ENCODE measurements around the gene ZBTB43. TPM values are rescaled to one million over a fixed set of nuclear protein-coding genes. Genes with fewer than 3 reads are reported as not detected.

The ZBTB43 gene
- total RNA-seq, 1 experiment from 2014 or later, result 32.4 TPM

DNA sequence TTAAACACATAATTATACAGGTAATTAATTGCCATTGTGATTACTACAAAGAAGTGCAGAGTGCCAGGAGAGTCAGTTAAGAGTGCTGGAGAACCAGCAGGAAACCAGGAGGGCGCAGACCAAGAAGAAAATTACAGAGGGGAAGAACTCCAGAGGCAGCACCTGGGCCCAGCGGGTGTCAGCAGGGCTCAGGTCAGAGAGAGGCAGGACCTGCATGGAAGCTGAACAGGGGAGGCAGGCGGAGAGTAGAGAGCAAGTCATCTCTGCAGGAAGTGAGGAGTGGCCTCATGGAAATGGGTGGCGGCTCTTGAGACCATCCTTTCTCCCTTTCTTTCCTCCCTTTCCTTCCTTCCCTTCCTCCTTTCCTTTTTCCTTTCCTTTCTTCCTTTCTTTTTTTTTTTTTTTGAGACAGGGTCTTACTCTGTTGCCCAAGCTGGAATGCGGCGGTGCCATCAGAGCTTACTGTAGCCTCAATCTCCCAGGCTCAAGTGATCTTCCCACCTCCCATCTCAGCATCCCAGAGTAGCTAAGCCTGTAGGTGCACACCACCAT lies 51.6 kb downstream of the ZBTB43 start:
- CTCF ChIA-PET, result interaction anchor here (0.6 to 0.9 kb wide), 2 partner anchors 29 to 300 kb away, joined by 3 read pairs; no protein-coding TSS in a partner anchor
- intact Hi-C loops (cut with micrococcal nuclease), result no loop called here
- no peak for DNase-seq (ENCODE audit: unreplicated experiment)
- no peak overlapping the region for H3K4me3 Mint-ChIP-seq (ENCODE audit: unreplicated experiment)
- POLR2A ChIA-PET, result interaction anchor here (0.7 kb wide), 1 partner anchor 421 kb away, joined by 5 read pairs; no protein-coding TSS in a partner anchor
- TF ChIP-seq, protein P1, sequence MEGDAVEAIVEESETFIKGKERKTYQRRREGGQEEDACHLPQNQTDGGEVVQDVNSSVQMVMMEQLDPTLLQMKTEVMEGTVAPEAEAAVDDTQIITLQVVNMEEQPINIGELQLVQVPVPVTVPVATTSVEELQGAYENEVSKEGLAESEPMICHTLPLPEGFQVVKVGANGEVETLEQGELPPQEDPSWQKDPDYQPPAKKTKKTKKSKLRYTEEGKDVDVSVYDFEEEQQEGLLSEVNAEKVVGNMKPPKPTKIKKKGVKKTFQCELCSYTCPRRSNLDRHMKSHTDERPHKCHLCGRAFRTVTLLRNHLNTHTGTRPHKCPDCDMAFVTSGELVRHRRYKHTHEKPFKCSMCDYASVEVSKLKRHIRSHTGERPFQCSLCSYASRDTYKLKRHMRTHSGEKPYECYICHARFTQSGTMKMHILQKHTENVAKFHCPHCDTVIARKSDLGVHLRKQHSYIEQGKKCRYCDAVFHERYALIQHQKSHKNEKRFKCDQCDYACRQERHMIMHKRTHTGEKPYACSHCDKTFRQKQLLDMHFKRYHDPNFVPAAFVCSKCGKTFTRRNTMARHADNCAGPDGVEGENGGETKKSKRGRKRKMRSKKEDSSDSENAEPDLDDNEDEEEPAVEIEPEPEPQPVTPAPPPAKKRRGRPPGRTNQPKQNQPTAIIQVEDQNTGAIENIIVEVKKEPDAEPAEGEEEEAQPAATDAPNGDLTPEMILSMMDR (IDR thresholded peaks at IDR 0.05; ENCODE audit: unreplicated experiment), result no peak
- no peaks in the 10 kb centered on the region for H3K9me3 Mint-ChIP-seq (ENCODE audit: unreplicated experiment)
- H3K4me1 Mint-ChIP-seq (ENCODE audit: insufficient read depth, unreplicated experiment), result peaks cover 11% of the 10 kb centered on the region
- BruUV-seq (replicated peaks), result no TSS peak
- peaks cover 13% of the 10 kb centered on the region for H3K36me3 Mint-ChIP-seq (ENCODE audit: insufficient read depth, unreplicated experiment)
- no peak overlapping the region for H3K27ac Mint-ChIP-seq (ENCODE audit: low read depth, unreplicated experiment)
- peaks cover 5% of the 10 kb centered on the region for H3K27me3 Mint-ChIP-seq (ENCODE audit: insufficient read depth, unreplicated experiment)

DNA sequence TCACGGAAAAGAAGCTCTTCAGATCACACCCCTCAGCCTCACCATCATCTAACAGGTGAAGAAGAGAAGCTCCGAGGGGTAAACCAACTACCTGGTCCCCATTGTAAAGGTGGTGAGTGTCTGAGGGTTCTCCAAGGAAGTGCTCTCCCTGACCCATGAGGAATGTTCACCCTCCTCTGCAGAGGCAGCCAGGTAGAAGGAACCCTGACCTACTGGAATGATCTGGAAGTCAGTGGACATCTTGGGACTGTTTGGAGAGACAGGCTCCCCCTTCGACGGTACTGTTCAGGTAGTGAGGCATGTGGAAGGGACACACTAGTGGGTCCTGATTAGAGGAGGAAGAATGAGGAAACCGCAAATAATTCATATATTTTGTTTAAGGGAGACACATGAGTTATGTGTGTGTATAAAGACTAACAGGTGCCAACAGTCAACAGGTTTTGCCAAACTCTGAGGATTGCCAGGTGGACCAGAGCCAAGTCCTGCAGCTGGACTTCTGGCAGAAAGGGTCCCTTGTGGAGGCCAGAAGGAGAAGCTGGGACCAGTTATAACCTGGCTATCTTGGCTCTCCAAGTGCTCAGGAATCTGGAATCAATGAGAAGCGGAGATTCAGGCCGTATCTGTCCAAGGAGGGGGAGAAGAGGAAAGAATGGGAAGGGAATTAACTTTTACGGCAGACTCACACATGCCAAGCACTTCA lies 52.6 kb downstream of the ZBTB43 start:
- ChIA-PET CTCF (interaction anchor here (0.6 to 0.9 kb wide), 2 partner anchors 30 to 65 kb away, joined by 3 read pairs; no protein-coding TSS in a partner anchor), POLR2A (interaction anchor here (0.7 to 2.2 kb wide), 4 partner anchors 12 to 75 kb away, joined by 3 to 11 read pairs (median 3); no protein-coding TSS in a partner anchor)
- H3K9me3 Mint-ChIP-seq (ENCODE audit: unreplicated experiment), result no peaks in the 10 kb centered on the region
- TF ChIP-seq, protein P1 (IDR thresholded peaks at IDR 0.05; ENCODE audit: unreplicated experiment), result no peak
- peaks cover 13% of the 10 kb centered on the region for H3K36me3 Mint-ChIP-seq (ENCODE audit: insufficient read depth, unreplicated experiment)
- BruUV-seq (replicated peaks), result no TSS peak
- H3K27ac Mint-ChIP-seq (ENCODE audit: low read depth, unreplicated experiment), result no peak overlapping the region
- H3K27me3 Mint-ChIP-seq (ENCODE audit: insufficient read depth, unreplicated experiment), result no peaks in the 10 kb centered on the region
- DNase-seq (ENCODE audit: unreplicated experiment), result peak; percentile 61
- H3K4me3 Mint-ChIP-seq (ENCODE audit: unreplicated experiment), result no peak overlapping the region
- intact Hi-C loops (cut with micrococcal nuclease), result no loop called here
- H3K4me1 Mint-ChIP-seq (ENCODE audit: insufficient read depth, unreplicated experiment), result peaks cover 21% of the 10 kb centered on the region

DNA sequence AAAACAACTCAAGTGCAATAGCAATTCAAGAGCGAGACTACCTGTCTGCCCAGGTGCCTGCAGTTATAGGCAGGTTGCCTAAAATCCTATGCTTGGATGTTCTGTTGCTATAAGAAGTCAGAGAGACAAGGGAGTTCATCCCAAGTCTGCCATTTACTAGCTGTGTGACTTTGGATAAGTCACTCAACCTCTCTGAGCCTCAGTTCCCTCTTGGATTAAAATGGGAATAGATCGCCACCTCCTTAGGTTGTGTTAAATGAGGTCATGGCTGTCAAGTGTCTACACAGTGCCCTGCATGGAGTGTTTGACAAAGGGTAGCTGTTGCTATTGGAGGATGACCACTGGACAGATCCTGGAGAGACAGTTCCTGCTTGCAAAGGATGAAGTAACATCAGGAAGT lies 54.3 kb downstream of the ZBTB43 start:
- H3K9me3 Mint-ChIP-seq (ENCODE audit: unreplicated experiment), result no peaks in the 10 kb centered on the region
- H3K36me3 Mint-ChIP-seq (ENCODE audit: insufficient read depth, unreplicated experiment), result peaks cover 15% of the 10 kb centered on the region
- no TSS peak for BruUV-seq (replicated peaks)
- no peaks in the 10 kb centered on the region for H3K27me3 Mint-ChIP-seq (ENCODE audit: insufficient read depth, unreplicated experiment)
- CTCF ChIA-PET, result interaction anchor here (0.6 to 2.5 kb wide), 11 partner anchors 9 to 64 kb away, joined by 3 to 18 read pairs (median 5); no protein-coding TSS in a partner anchor
- H3K27ac Mint-ChIP-seq (ENCODE audit: low read depth, unreplicated experiment), result no peak overlapping the region
- DNase-seq (ENCODE audit: unreplicated experiment), result no peak
- TF ChIP-seq, protein P1 (IDR thresholded peaks at IDR 0.05; ENCODE audit: unreplicated experiment), result no peak
- intact Hi-C loops (cut with micrococcal nuclease), result no loop called here
- H3K4me1 Mint-ChIP-seq (ENCODE audit: insufficient read depth, unreplicated experiment), result peaks cover 22% of the 10 kb centered on the region
- H3K4me3 Mint-ChIP-seq (ENCODE audit: unreplicated experiment), result peak overlapping the region; percentile 75
- POLR2A ChIA-PET, result interaction anchor here (0.6 to 2.2 kb wide), 6 partner anchors 9 to 55 kb away, joined by 3 to 11 read pairs (median 4); partner anchors contain the start of genes RALGPS1 and ZBTB43

DNA sequence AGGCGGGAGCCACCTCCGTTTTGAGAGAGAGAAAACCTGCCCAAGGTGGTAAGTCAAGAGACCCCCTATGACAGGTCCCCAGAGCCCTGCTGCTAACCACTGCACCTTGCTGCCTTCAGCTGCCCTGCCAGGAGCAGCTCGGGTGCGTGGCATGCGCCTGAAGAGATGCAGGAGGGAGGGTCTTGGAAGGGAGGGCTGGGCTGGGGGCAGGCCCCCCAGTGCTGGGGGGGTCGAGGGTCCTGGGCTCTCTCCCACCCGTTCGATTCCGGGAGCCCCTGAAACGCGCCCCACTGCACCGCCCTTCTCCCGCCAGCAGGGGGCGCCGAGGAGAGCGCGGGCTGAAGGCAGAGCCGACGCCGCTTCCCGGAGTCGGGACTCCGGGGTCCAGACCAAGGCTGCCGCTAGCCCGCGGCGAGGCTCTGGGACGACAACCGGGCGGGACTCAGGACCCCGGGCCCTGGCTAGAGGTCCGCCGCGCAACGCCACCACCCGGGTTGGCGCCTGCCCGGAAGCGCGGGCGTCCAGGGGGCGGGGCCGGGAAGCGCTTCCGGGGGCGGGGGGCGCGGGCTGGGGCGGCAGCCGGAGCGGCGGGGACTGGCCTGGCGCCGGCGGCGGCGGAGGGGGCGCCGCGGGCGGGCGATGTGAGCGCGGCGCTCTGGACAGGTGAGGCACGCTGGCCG lies 55.4 kb downstream of the ZBTB43 start, which contains the start of gene ZBTB34:
Gene ZBTB34, plus strand, starts transcription at position 563 of the 680 bp plus-strand sequence. CDS start 18,761 bp downstream, outside the sequence.
- no peaks in the 10 kb centered on the region for H3K9me3 Mint-ChIP-seq (ENCODE audit: unreplicated experiment)

More for the DNA sequence above, 55.4 kb downstream of the ZBTB43 start, which contains the start of gene ZBTB34:
- peak; percentile 52 for DNase-seq (ENCODE audit: unreplicated experiment)
- Mint-ChIP-seq H3K4me3 (ENCODE audit: unreplicated experiment) (peak within 1 kb of the TSS; percentile 75), H3K27me3 (ENCODE audit: insufficient read depth, unreplicated experiment) (no peaks in the 10 kb centered on the region), H3K4me1 (ENCODE audit: insufficient read depth, unreplicated experiment) (peaks cover 28% of the 10 kb centered on the region), H3K27ac (ENCODE audit: low read depth, unreplicated experiment) (peak within 1 kb of the TSS; percentile 66), H3K36me3 (ENCODE audit: insufficient read depth, unreplicated experiment) (peaks cover 18% of the 10 kb centered on the region)
- BruUV-seq (replicated peaks), result no TSS peak
- intact Hi-C loops (cut with micrococcal nuclease), result no loop called here
- POLR2A ChIA-PET, result interaction anchor here (0.6 to 1.1 kb wide), 4 partner anchors 9 to 62 kb away, joined by 3 to 5 read pairs (median 3); partner anchors contain the start of gene ZBTB43
- TF ChIP-seq, protein P1 (IDR thresholded peaks at IDR 0.05; ENCODE audit: unreplicated experiment), result peak; percentile 99
- CTCF ChIA-PET, result interaction anchor here (0.7 to 2.5 kb wide), 11 partner anchors 9 to 76 kb away, joined by 3 to 18 read pairs (median 3); no protein-coding TSS in a partner anchor
